Motor neuron (in vitro differentiated cells): Measurements from ENCODE around the gene SDHB. TPM values are rescaled to one million over a fixed set of nuclear protein-coding genes. Genes with fewer than 3 reads are reported as not detected.
A peak's percentile ranks its signal among the peaks of the same experiment; 100 is the strongest.

Experiments used
- ATAC-seq, 8 experiments: fragments of 200-7000 bp; cut with Tn5 transposase; replicated peaks in 6 of 8; 2 replicates each; pipeline ENCODE4 v1.8.0; 2021; ENCODE audit warnings: mild to moderate bottlenecking in 8 of 8, moderate library complexity in 8 of 8
- H3K27ac ChIP-seq, 2 donors: fragments of 250-450 bp; sonication (Bioruptor Pico); 2 replicates each; pipeline ENCODE4 v1.9.0; 2021; ENCODE audit warnings: antibody characterized with exemption in 2 of 2, mild to moderate bottlenecking in 2 of 2, moderate library complexity in 1 of 2
- H3K4me1 ChIP-seq, 2 donors: fragments of 250-450 bp; sonication (Bioruptor Pico); replicated peaks in 1 of 2; 2 replicates each; pipeline ENCODE4 v1.6.1; 2021; ENCODE audit warnings: antibody characterized with exemption in 2 of 2, mild to moderate bottlenecking in 2 of 2, moderate library complexity in 1 of 2
- H3K4me3 ChIP-seq, 5 donors: fragments of 250-450 bp; sonication (Bioruptor Pico); 2 replicates each; pipeline ENCODE4 v1.9.0; 2021; ENCODE audit warnings: antibody characterized with exemption in 5 of 5, mild to moderate bottlenecking in 5 of 5, moderate library complexity in 4 of 5
- WGBS, 10 experiments: fragments of 450-650 bp; shearing (Covaris generic); methylation state at CpG; one replicate each; pipeline ENCODE4 v1.0.0; 2022; 5-methylcytosine and 5-hydroxymethylcytosine counted together
- in situ Hi-C, 9 experiments: fragments of 400-800 bp; cut with MboI; loops; one replicate each; pipeline ENCODE4 v1.15.0; 2021; ENCODE audit warnings: low sequenced_read_pairs in 9 of 9, low pct_unique_long_range_greater_than_20kb in 2 of 9; ENCODE audit not compliant: unreplicated experiment in 9 of 9
- total RNA-seq, 8 experiments: library from RNA; unstranded; fragments of 300-600 nt; gene quantifications; 2 replicates each; pipeline versions ENCODE4 v1.2.3 to v1.2.4, GENCODE V29; 2022

SDHB gene
- total RNA-seq, 8 experiments from 2014 or later = 75.1 to 161 (median 96.1) TPM

GRCh38 chr1:17053086-17053684 is 647 bp downstream of the SDHB start:
- no peak for ATAC-seq
- 0 to 7% (median 1%) methylated on average over 2 to 11 of the region's 12 CpGs; no CpG with 5 or more reads in 2 of the 10 experiments for WGBS, 10 experiments
- Histone ChIP-seq H3K4me3 (peak overlapping the region; percentile 60 to 77 (median 69)), H3K27ac (peak overlapping the region; percentile 85 to 91), H3K4me1 (peaks cover 11 to 12% of the 10 kb centered on the region in 2 donors)
- in situ Hi-C loops = no loop called here

GRCh38 chr1:17052641-17053040 is 1.2 kb downstream of the SDHB start:
- peaks cover 11 to 12% of the 10 kb centered on the region in 2 donors for H3K4me1 ChIP-seq
- H3K4me3 ChIP-seq = peak overlapping the region; percentile 60 to 77 (median 69)
- in situ Hi-C loops = no loop called here
- ATAC-seq = no peak
- H3K27ac ChIP-seq = peak overlapping the region in 1 of 2 donors; percentile 85

GRCh38 chr1:17052038-17052437 is 1.8 kb downstream of the SDHB start:
- H3K27ac ChIP-seq = no peak overlapping the region
- H3K4me1 ChIP-seq = peaks cover 11 to 12% of the 10 kb centered on the region in 2 donors
- no peak for ATAC-seq
- peak overlapping the region in 1 of 5 donors; percentile 70 for H3K4me3 ChIP-seq
- in situ Hi-C loops = no loop called here
- WGBS, 10 experiments = 86 to 100% (median 100%) methylated on average over 1 of the region's 1 CpG; no CpG with 5 or more reads in 7 of the 10 experiments

GRCh38 chr1:17047924-17048323 is 5.9 kb downstream of the SDHB start:
- H3K27ac ChIP-seq = no peak overlapping the region
- WGBS, 10 experiments = 84 to 100% (median 95%) methylated on average over 1 to 5 of the region's 5 CpGs
- in situ Hi-C loops = loop anchor here in 1 of 9 experiments (10.0 to 25.0 kb wide), 2 partner anchors 93 to 411 kb away; no protein-coding TSS in a partner anchor
- ATAC-seq = peak in 2 of 8 experiments; percentile 16 to 19
- no peak overlapping the region for H3K4me3 ChIP-seq
- H3K4me1 ChIP-seq = peaks cover 11 to 16% of the 10 kb centered on the region in 2 donors

GRCh38 chr1:17046334-17046657 is 7.5 kb downstream of the SDHB start:
- H3K4me3 ChIP-seq = no peak overlapping the region
- peaks cover 3 to 5% of the 10 kb centered on the region in 2 donors for H3K4me1 ChIP-seq
- no peak overlapping the region for H3K27ac ChIP-seq
- in situ Hi-C loops = loop anchor here in 1 of 9 experiments (10.0 to 25.0 kb wide), 2 partner anchors 91 to 409 kb away; no protein-coding TSS in a partner anchor
- 33 to 77% (median 57%) methylated on average over 1 to 3 of the region's 3 CpGs; no CpG with 5 or more reads in 1 of the 10 experiments for WGBS, 10 experiments
- ATAC-seq = peak in 5 of 8 experiments; percentile 10 to 31 (median 15)

- Histone ChIP-seq H3K4me3 (no peak overlapping the region), H3K27ac (no peak overlapping the region), H3K4me1 (peaks cover 3 to 5% of the 10 kb centered on the region in 2 donors)
- peak; percentile 48 to 99 (median 60) for ATAC-seq
- 4 to 56% (median 40%) methylated on average over 2 to 9 of the region's 9 CpGs for WGBS, 10 experiments
- in situ Hi-C loops = loop anchor here in 1 of 9 experiments (10.0 to 25.0 kb wide), 2 partner anchors 91 to 408 kb away; no protein-coding TSS in a partner anchor
These were observed 8.0 kb downstream of the SDHB start for GRCh38 chr1:17045634-17046333.

- in situ Hi-C loops = loop anchor here in 1 of 9 experiments (10.0 to 25.0 kb wide), 2 partner anchors 90 to 408 kb away; no protein-coding TSS in a partner anchor
These were observed 8.7 kb downstream of the SDHB start for GRCh38 chr1:17045150-17045549.

GRCh38 chr1:17043676-17044075 is 10.2 kb downstream of the SDHB start:
- no peak overlapping the region for H3K27ac ChIP-seq
- no peak for ATAC-seq
- H3K4me3 ChIP-seq = no peak overlapping the region
- in situ Hi-C loops = loop anchor here in 1 of 9 experiments (10.0 to 25.0 kb wide), 2 partner anchors 89 to 406 kb away; no protein-coding TSS in a partner anchor
- peaks cover 3 to 5% of the 10 kb centered on the region in 2 donors for H3K4me1 ChIP-seq
- WGBS, 10 experiments = 72 to 94% (median 82%) methylated on average over 2 to 5 of the region's 5 CpGs; no CpG with 5 or more reads in 2 of the 10 experiments

More at GRCh38 chr1:17045150-17045549, 8.7 kb downstream of the SDHB start:
- H3K27ac ChIP-seq = no peak overlapping the region
- 0 to 100% (median 76%) methylated on average over 1 to 5 of the region's 5 CpGs for WGBS, 10 experiments
- H3K4me3 ChIP-seq = no peak overlapping the region
- peak in 3 of 8 experiments; percentile 8 to 74 (median 66) for ATAC-seq
- peaks cover 3 to 5% of the 10 kb centered on the region in 2 donors for H3K4me1 ChIP-seq

GRCh38 chr1:17040135-17040534 is 13.7 kb downstream of the SDHB start:
- ATAC-seq = no peak
- H3K27ac ChIP-seq = no peak overlapping the region

GRCh38 chr1:17039522-17039921 is 14.3 kb downstream of the SDHB start:
- in situ Hi-C loops = loop anchor here in 1 of 9 experiments (25.0 kb wide), 1 partner anchor 402 kb away; no protein-coding TSS in a partner anchor

More at GRCh38 chr1:17040135-17040534, 13.7 kb downstream of the SDHB start:
- Histone ChIP-seq H3K4me1 (no peaks in the 10 kb centered on the region), H3K4me3 (no peak overlapping the region)
- in situ Hi-C loops = loop anchor here in 1 of 9 experiments (10.0 to 25.0 kb wide), 2 partner anchors 85 to 403 kb away; no protein-coding TSS in a partner anchor
- 25 to 100% (median 56%) methylated on average over 1 of the region's 1 CpG for WGBS, 10 experiments

GRCh38 chr1:17033481-17033880 is 20.4 kb downstream of the SDHB start:
- in situ Hi-C loops = loop anchor here in 1 of 9 experiments (25.0 kb wide), 1 partner anchor 396 kb away; no protein-coding TSS in a partner anchor
- Histone ChIP-seq H3K4me1 (no peaks in the 10 kb centered on the region), H3K27ac (no peak overlapping the region), H3K4me3 (no peak overlapping the region)
- WGBS, 10 experiments = 40 to 100% (median 93%) methylated on average over 1 to 4 of the region's 4 CpGs; no CpG with 5 or more reads in 2 of the 10 experiments
- ATAC-seq = no peak

More at GRCh38 chr1:17039522-17039921, 14.3 kb downstream of the SDHB start:
- no peaks in the 10 kb centered on the region for H3K4me1 ChIP-seq
- WGBS, 10 experiments = 90 to 100% (median 98%) methylated on average over 1 to 2 of the region's 2 CpGs
- H3K27ac ChIP-seq = no peak overlapping the region
- H3K4me3 ChIP-seq = no peak overlapping the region
- ATAC-seq = no peak

GRCh38 chr1:17032741-17033140 is 21.1 kb downstream of the SDHB start:
- H3K4me3 ChIP-seq = no peak overlapping the region
- 40 to 100% (median 93%) methylated on average over 1 to 3 of the region's 3 CpGs; no CpG with 5 or more reads in 5 of the 10 experiments for WGBS, 10 experiments
- in situ Hi-C loops = loop anchor here in 1 of 9 experiments (25.0 kb wide), 1 partner anchor 395 kb away; no protein-coding TSS in a partner anchor
- ATAC-seq = peak in 1 of 8 experiments; percentile 34
- no peaks in the 10 kb centered on the region for H3K4me1 ChIP-seq
- H3K27ac ChIP-seq = no peak overlapping the region
